Activated naive CD4-positive, alpha-beta T cell treated with Interleukin-2 at 50 U/mL for 16 hours (primary cell): ENCODE results near the gene RBSN.

Experiments
- DNase-seq: peaks from one replicate; pipeline ENCODE4 v3.0.0-alpha.2; 2020

Gene RBSN

GRCh38 chr3:15099364-15100098, 583 bp upstream of the RBSN start:
- DNase-seq = peak; percentile 19

GRCh38 chr3:15097891-15098290, 1.1 kb downstream of the RBSN start:
- DNase-seq = peak; percentile 23

GRCh38 chr3:15096046-15096445, 2.9 kb downstream of the RBSN start:
- no peak for DNase-seq

- no peak for DNase-seq
Measured at GRCh38 chr3:15094187-15094875, 4.6 kb downstream of the RBSN start.

- no peak for DNase-seq
Measured at GRCh38 chr3:15092686-15093085, 6.3 kb downstream of the RBSN start.

- DNase-seq = no peak
Measured at GRCh38 chr3:15091575-15091974, 7.4 kb downstream of the RBSN start.

GRCh38 chr3:15089201-15089600, 9.7 kb downstream of the RBSN start:
- DNase-seq = no peak

- DNase-seq = no peak
Measured at GRCh38 chr3:15086699-15087098, 12.2 kb downstream of the RBSN start.

- DNase-seq = no peak
Measured at GRCh38 chr3:15086263-15086662, 12.7 kb downstream of the RBSN start.

- no peak for DNase-seq
Measured at GRCh38 chr3:15083252-15083651, 15.7 kb downstream of the RBSN start.

- DNase-seq = no peak
Measured at GRCh38 chr3:15081960-15082664, 16.8 kb downstream of the RBSN start.

- DNase-seq = no peak
Measured at GRCh38 chr3:15079091-15079490, 19.9 kb downstream of the RBSN start.

- DNase-seq = no peak
Measured at GRCh38 chr3:15074500-15074899, 24.4 kb downstream of the RBSN start.

- no peak for DNase-seq
Measured at GRCh38 chr3:15071699-15072098, 27.2 kb downstream of the RBSN start.

- no peak for DNase-seq
Measured at GRCh38 chr3:15069441-15069840, 29.5 kb downstream of the RBSN start.

- no peak for DNase-seq
Measured at GRCh38 chr3:15066467-15066866, 32.5 kb downstream of the RBSN start.

- DNase-seq = no peak
Measured at GRCh38 chr3:15065550-15066007, 33.4 kb downstream of the RBSN start.

GRCh38 chr3:15064835-15065549, 34.0 kb downstream of the RBSN start, which contains the start of gene MRPS25:
MRPS25 (minus strand) TSS chr3:15065315; CDS start chr3:15065194, 121 bp downstream.
- peak; percentile 91 for DNase-seq

- peak; percentile 30 for DNase-seq
Measured at GRCh38 chr3:15064299-15064834, 34.6 kb downstream of the RBSN start.

- DNase-seq = no peak
Measured at GRCh38 chr3:15063656-15064286, 35.2 kb downstream of the RBSN start.

GRCh38 chr3:15063238-15063637, 35.7 kb downstream of the RBSN start:
- no peak for DNase-seq

GRCh38 chr3:15060029-15060428, 38.9 kb downstream of the RBSN start:
- no peak for DNase-seq
